Stomach (tissue), 9 donors: ENCODE data around the gene SUPT3H. TPM values are rescaled to one million over a fixed set of nuclear protein-coding genes. Genes with fewer than 3 reads are reported as not detected.

Experiments used
- DNase-seq, 2 donors: peaks; one replicate each; pipeline versions ENCODE4 v3.0.0 to v3.0.0-alpha.2; 2013 to 2019
- H3K27ac ChIP-seq, 5 donors: fragments of 200-600 bp in 4 of 5; sonication (generic) in 4 of 5; one replicate each; pipeline ENCODE4 v1.5.1; 2013 to 2019; ENCODE audit warnings: mild to moderate bottlenecking in 1 of 5, moderate library complexity in 1 of 5
- H3K27me3 ChIP-seq, 3 donors: fragments of 200-600 bp; sonication (generic); one replicate each; pipeline ENCODE4 v1.5.1; 2017 to 2019; ENCODE audit warnings: mixed run types in 1 of 3
- H3K36me3 ChIP-seq, 4 donors: fragments of 200-600 bp; sonication (generic); 1 replicate in 3 of 4; 2 replicates in 1 of 4; pipeline ENCODE4 v1.5.1; 2016 to 2019
- H3K4me1 ChIP-seq, 4 donors: fragments of 200-600 bp; sonication (generic); one replicate each; pipeline ENCODE4 v1.5.1; 2016 to 2019
- H3K4me3 ChIP-seq, 4 donors: fragments of 200-600 bp; sonication (generic) in 3 of 4; one replicate each; pipeline ENCODE4 v1.5.1; 2016 to 2019; ENCODE audit warnings: mild to moderate bottlenecking in 1 of 4
- H3K9me3 ChIP-seq, 4 donors: fragments of 200-600 bp; sonication (generic); one replicate each; pipeline ENCODE4 v1.5.1; 2016 to 2019
- EP300 ChIP-seq: sonication (generic); formaldehyde crosslinking; IDR thresholded peaks from one replicate; pipeline ENCODE4 v1.6.1; 2017; ENCODE audit warnings: antibody characterized with exemption
- POLR2A ChIP-seq, 4 donors: fragments of 450-650 bp; IDR thresholded peaks; one replicate each; pipeline ENCODE4 v1.6.1; 2016; ENCODE audit warnings: antibody characterized with exemption in 4 of 4, control low read depth in 2 of 4, mild to moderate bottlenecking in 1 of 4, moderate library complexity in 1 of 4
- POLR2AphosphoS5 ChIP-seq, 3 donors: sonication (generic); formaldehyde crosslinking; IDR thresholded peaks; one replicate each; pipeline ENCODE4 v1.6.1; 2016; ENCODE audit warnings: antibody characterized with exemption in 3 of 3
- WGBS, 5 donors: extraction: QIAGEN DNeasy Blood & Tissue Kit in 3 of 5; methylation state at CpG; one replicate each; pipeline versions ENCODE4 v1.1.5 to v1.1.7; 2013 to 2018; 5-methylcytosine and 5-hydroxymethylcytosine counted together
- intact Hi-C: fragments of 100-400 bp; cut with DNase I; formaldehyde crosslinking; loops from one replicate; pipeline ENCODE4 v1.15.1; 2023; ENCODE audit warnings: low total_unique reads
- polyA plus RNA-seq, 3 donors: library from polyadenylated mRNA; stranded (reverse); fragments of 200-250 nt; gene quantifications; one replicate each; pipeline ENCODE4 v1.2.3, GENCODE V29; 2013
- total RNA-seq, 5 donors: library from RNA; depleted of rRNA; stranded (reverse); fragments of >200 nt; gene quantifications; one replicate each; pipeline versions ENCODE4 v1.1.0 to v1.2.3, GENCODE V29; 2014 to 2016
- TF ChIP-seq, protein P1 (sequence below), 7 experiments: fragments of 450-650 bp in 4 of 7; fragments of 200-600 bp in 3 of 7; sonication (generic) in 3 of 7; IDR thresholded peaks; one replicate each; pipeline ENCODE4 v1.5.1; 2016 to 2019; ENCODE audit warnings: antibody characterized with exemption in 7 of 7, control low read depth in 2 of 7, mild to moderate bottlenecking in 1 of 7
- donor health status: healthy with polysubstance abuse.
- donor health status: Bipolar disorder and iron deficiency.
- donor health status: healthy.

Gene SUPT3H
- total and polyA plus RNA-seq, 8 donors = 0.29 to 16.2 (median 4.0) TPM; not detected in 1

DNA sequence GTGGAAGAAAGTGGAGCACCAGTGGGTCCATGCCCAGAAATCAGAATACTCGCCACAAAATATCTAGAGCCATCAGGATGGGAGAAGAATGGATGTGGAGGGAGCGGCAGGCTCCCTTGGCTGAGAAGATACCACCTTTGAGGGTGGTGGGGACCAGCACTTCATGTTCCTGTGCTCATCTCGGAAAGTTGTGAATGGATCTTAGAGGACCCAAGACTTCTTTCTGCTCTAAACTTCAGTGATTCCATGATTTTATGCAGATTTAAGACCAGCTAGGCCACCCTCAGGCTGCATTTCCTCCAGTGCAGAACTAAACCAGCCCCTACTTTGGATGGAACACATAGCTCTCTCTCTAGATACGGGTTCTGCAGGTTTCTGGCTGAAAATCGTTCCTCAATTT lies 573.7 kb downstream of the SUPT3H start:
- H3K9me3 ChIP-seq = no peaks in the 10 kb centered on the region
- DNase-seq = no peak
- no peak overlapping the region for H3K4me3 ChIP-seq
- intact Hi-C loops = no loop called here
- no peak overlapping the region for H3K27ac ChIP-seq
- H3K4me1 ChIP-seq = peaks cover 0 to 9% (median 5%) of the 10 kb centered on the region in 4 donors
- 74 to 93% (median 87%) methylated on average over 4 to 5 of the region's 5 CpGs for WGBS, 5 donors
- H3K27me3 ChIP-seq = peaks cover 0 to 7% (median 0%) of the 10 kb centered on the region in 3 donors
- TF ChIP-seq POLR2AphosphoS5 (IDR thresholded peaks at IDR 0.05) (no peak), EP300 (no peak), POLR2A (IDR thresholded peaks at IDR 0.05) (no peak)
- TF ChIP-seq, protein P1, sequence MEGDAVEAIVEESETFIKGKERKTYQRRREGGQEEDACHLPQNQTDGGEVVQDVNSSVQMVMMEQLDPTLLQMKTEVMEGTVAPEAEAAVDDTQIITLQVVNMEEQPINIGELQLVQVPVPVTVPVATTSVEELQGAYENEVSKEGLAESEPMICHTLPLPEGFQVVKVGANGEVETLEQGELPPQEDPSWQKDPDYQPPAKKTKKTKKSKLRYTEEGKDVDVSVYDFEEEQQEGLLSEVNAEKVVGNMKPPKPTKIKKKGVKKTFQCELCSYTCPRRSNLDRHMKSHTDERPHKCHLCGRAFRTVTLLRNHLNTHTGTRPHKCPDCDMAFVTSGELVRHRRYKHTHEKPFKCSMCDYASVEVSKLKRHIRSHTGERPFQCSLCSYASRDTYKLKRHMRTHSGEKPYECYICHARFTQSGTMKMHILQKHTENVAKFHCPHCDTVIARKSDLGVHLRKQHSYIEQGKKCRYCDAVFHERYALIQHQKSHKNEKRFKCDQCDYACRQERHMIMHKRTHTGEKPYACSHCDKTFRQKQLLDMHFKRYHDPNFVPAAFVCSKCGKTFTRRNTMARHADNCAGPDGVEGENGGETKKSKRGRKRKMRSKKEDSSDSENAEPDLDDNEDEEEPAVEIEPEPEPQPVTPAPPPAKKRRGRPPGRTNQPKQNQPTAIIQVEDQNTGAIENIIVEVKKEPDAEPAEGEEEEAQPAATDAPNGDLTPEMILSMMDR (IDR thresholded peaks at IDR 0.05) = no peak
- no peaks in the 10 kb centered on the region for H3K36me3 ChIP-seq

DNA sequence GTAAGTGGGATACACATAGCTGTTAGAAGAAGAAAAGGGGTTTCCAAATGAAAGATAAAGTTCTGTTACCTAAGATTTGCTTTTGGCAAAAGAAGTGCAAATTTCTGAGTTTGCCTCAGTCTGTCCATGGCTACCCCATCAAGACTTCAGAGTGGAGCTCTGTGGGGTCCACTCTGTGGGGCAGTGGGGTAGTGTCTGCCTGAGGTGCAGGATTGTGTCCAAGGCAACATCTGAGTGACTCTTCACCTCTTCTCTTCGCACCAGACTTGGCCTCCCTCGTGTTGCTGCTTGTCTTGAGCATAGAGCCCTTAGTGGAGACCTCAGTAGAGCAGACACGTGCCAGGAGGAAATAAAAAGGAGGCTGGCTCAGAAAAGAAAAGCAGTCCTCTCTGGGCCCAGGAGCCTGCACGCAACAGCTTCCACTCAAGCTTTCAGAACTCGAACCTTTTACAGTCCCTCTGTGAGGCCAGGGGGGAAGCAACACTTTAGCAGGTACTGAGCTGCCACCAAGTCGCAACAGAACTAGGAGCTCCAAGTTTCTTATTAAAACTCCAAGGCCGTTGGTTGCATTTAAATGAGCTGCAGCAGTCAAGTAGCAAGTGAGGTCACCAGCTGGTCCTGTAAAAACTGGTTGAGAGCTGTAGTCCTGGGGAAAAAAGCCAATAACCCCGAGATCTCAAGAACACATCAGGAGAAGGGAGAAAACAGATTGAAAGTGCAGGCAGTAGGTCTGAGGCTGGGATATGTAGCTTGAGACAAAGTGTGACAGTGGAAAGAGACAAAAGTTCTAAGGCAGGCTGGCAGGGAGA lies 576.7 kb downstream of the SUPT3H start:
- WGBS, 5 donors = 65 to 75% (median 66%) methylated on average over 8 of the region's 8 CpGs
- no peak overlapping the region for H3K4me3 ChIP-seq
- no peaks in the 10 kb centered on the region for H3K36me3 ChIP-seq

DNA sequence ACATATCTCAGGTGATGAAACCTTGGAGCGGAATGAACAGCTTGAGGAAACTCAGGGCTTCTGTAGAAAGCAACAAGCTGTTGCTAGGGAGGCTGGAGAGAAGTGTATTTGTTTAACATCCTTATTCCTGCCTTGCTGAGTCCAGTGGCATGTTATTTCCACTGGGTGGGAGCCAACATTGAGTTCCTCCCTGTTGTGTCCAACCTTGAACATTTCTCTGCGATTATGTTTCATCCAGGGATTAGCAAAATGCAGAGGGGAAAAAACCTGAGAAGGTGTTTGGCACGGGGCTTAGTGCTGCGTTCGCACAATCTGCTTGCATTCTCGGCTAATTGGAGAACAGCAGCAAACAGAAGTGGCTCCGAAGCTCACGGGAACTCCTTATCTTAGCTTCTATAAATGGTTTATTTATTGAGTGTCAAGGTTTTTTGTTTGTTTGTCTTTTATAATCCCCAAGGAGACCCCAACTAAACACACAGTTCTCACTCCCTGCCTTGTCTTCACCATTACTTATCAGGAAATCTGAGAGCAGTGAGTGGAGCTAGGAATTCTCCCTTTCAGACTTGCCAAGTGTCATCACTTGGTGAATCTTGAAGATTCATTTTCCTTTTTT lies 577.5 kb downstream of the SUPT3H start:
- H3K4me1 ChIP-seq = peaks cover 0 to 9% (median 5%) of the 10 kb centered on the region in 4 donors
- H3K9me3 ChIP-seq = peaks cover 0 to 5% (median 0%) of the 10 kb centered on the region in 4 donors
- H3K4me3 ChIP-seq = no peak overlapping the region
- peak in 1 of 2 donors; percentile 86 for DNase-seq
- 12 to 25% (median 14%) methylated on average over 8 of the region's 8 CpGs for WGBS, 5 donors
- H3K27ac ChIP-seq = no peak overlapping the region
- no peaks in the 10 kb centered on the region for H3K36me3 ChIP-seq
- no peak for TF ChIP-seq POLR2A (IDR thresholded peaks at IDR 0.05)
- TF ChIP-seq POLR2AphosphoS5 (IDR thresholded peaks at IDR 0.05) = no peak
- TF ChIP-seq EP300 = no peak
- TF ChIP-seq, protein P1 (IDR thresholded peaks at IDR 0.05) = no peak
- peaks cover 0 to 7% (median 0%) of the 10 kb centered on the region in 3 donors for H3K27me3 ChIP-seq
- intact Hi-C loops = no loop called here

More for the DNA sequence above, 576.7 kb downstream of the SUPT3H start:
- intact Hi-C loops = no loop called here
- DNase-seq = no peak
- Histone ChIP-seq H3K27me3 (peaks cover 0 to 7% (median 0%) of the 10 kb centered on the region in 3 donors), H3K27ac (no peak overlapping the region), H3K4me1 (peaks cover 0 to 9% (median 5%) of the 10 kb centered on the region in 4 donors), H3K9me3 (no peaks in the 10 kb centered on the region)
- TF ChIP-seq POLR2AphosphoS5 (IDR thresholded peaks at IDR 0.05) (no peak), POLR2A (IDR thresholded peaks at IDR 0.05) (no peak), EP300 (no peak)
- TF ChIP-seq, protein P1 (IDR thresholded peaks at IDR 0.05) = no peak

DNA sequence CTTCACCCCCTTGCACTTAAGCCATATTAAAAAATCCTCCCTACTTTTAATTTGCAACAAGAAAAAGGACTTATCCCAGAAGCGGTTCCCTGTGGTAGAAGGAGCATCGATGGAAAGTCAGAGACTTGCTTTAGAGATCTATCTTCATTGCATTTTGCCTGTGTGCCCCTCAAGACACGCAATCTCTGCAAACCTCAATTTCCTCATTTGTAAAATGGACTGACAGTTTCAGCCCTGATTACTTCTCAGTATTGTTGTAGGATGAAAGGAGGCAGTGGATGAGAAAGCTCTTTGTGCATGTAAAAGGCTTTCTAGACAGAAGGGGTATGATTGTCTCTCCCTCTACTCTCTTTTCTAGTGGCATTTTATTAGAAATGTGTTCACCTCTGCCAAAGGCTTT lies 580.0 kb downstream of the SUPT3H start:
- no peaks in the 10 kb centered on the region for H3K36me3 ChIP-seq
- peaks cover 0 to 6% (median 0%) of the 10 kb centered on the region in 4 donors for H3K9me3 ChIP-seq
- H3K4me1 ChIP-seq = peaks cover 0 to 9% (median 5%) of the 10 kb centered on the region in 4 donors
- intact Hi-C loops = no loop called here
- peaks cover 0 to 13% (median 0%) of the 10 kb centered on the region in 3 donors for H3K27me3 ChIP-seq
- no peak for TF ChIP-seq POLR2AphosphoS5 (IDR thresholded peaks at IDR 0.05)
- TF ChIP-seq EP300 = no peak
- TF ChIP-seq, protein P1 (IDR thresholded peaks at IDR 0.05) = no peak
- no peak for TF ChIP-seq POLR2A (IDR thresholded peaks at IDR 0.05)
- no peak overlapping the region for H3K4me3 ChIP-seq
- DNase-seq = no peak
- no peak overlapping the region for H3K27ac ChIP-seq
- 80 to 92% (median 90%) methylated on average over 3 of the region's 3 CpGs for WGBS, 5 donors
